GM12892 (cell line): Measurements from ENCODE around the gene HPGD.

Source experiments
- POLR2AphosphoS5 ChIP-seq: IDR thresholded peaks from 2 replicates; pipeline ENCODE4 v1.6.1; 2011; ENCODE audit warnings: low read depth, low read length, control low read depth
- TAF1 ChIP-seq: IDR thresholded peaks from 2 replicates; pipeline ENCODE4 v1.6.1; 2011; ENCODE audit warnings: low read depth, mild to moderate bottlenecking, control low read depth, low read length, borderline replicate concordance

DNA sequence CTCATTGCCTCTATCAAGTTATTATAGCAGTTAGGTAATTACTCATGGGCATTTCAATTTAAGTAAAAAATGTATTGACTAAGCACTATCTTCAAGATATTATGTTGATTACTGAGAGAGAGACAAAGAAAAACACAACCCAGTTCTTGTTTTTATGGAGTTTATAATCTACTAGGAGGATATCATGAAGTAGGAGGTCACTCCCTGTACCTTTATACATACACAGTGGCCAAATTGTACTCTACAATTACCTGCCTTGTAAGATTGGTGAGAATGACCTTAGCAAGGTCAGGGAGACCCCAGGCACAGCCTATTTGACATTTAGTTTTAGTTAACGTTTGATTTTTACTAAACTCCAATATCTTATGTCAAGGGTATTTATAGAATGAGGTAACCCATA lies 5.5 kb downstream of the HPGD start:
- TF ChIP-seq POLR2AphosphoS5 (no peak), TAF1 (no peak)
